Measurements from ENCODE around the gene PAX1.

PAX1 gene

DNA sequence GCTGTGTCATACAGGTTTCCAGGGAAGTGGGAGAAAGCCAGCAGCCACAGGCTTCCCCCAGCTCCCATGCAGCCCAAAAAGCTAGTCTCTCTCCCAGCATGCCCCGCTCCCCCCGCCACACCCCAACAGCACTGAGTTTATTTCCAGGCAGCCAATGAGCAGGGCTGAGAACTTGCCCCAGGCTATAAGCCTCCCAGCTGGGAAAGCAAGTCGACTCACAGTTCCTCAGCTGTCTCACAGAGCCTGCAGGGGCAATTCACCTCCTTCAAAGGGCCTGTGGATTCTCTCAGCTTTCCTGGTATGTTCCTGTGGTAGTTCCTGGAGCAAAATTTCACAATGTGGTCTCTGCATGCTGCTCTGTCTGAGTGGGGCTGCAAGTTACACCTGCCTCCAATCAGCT lies 34.2 kb downstream of the PAX1 start:
- DNase-seq (ENCODE audit: low spot score) = no peak

GRCh38 chr20:21741266-21741665 lies 35.8 kb downstream of the PAX1 start:
- no peak for DNase-seq (ENCODE audit: low spot score)

DNA sequence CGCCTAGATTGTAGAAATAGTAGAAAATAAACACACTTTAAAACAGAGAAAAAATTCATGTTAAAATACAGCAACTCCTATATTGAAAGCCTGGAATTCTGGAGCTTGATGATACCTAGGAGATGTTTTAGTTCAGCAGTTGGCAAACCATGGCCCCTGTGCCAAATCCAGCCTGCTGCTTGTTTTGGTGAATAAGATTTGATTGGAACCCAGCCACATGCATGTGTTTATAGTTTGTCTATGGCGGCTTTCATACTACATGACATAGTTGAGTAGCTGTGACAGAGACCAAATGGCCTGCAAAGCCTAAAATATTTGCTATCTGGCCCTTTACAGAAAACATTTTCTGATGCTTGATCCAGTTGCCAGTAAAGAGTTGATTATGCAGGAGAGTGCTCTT lies 57.2 kb downstream of the PAX1 start:
- no peak for DNase-seq (ENCODE audit: low spot score)

DNA sequence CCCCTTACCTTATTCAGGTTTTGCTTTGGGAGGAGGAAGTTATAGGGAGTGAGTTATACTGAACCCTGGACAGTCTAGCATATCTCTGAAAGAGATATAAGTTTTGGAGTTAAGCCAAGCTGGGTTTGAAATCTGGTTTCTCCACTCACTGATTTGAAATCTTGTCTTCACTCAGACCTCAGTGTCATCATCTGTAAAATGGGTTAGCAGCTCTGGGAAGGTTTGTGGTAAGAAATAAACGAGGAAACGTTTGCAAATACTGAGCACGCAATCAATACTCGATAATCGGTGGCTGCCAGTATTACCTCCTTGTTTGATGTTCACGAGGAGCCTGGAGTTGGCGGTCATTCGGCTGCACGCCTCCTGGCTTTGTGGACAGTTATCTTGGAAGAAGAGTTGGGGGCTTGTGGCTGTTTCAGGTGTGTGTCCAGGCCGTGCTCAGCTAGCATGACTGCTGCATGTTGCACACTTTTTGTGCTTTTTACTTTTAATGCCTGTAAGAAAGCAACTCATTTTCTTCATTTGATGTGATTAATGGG lies 61.8 kb downstream of the PAX1 start:
- no peak for DNase-seq (ENCODE audit: low spot score)

GRCh38 chr20:21767739-21768223 lies 62.3 kb downstream of the PAX1 start:
- no peak for DNase-seq (ENCODE audit: low spot score)

Data from putamen (tissue), 1 donor.